ENCODE measurements around the gene SPARCL1.

GRCh38 chr4:87425711-87426110 is 103.5 kb downstream of the SPARCL1 start:
- TF ChIP-seq NFRKB (IDR thresholded peaks at IDR 0.05), result no peak
- no peak for TF ChIP-seq ARNT (IDR thresholded peaks at IDR 0.05)
- no peak for TF ChIP-seq FOXM1 (IDR thresholded peaks at IDR 0.05; ENCODE audit: borderline replicate concordance)
- TF ChIP-seq ELF4 (IDR thresholded peaks at IDR 0.05), result no peak
